SKM-1 (cell line): ENCODE measurements around the gene THAP6.
A peak's percentile ranks its signal among the peaks of the same experiment; 100 is the strongest.
"Not testable (repeated sequence)": the region's sequence is repeated elsewhere in the genome, so short reads cannot be mapped to it uniquely, and the experiment has no call there.

Experiments
- DNase-seq: peaks from one replicate; lab custom pipeline; 2025; ENCODE audit not compliant: unreplicated experiment; lab: John Stamatoyannopoulos, UW

The THAP6 gene, protein sequence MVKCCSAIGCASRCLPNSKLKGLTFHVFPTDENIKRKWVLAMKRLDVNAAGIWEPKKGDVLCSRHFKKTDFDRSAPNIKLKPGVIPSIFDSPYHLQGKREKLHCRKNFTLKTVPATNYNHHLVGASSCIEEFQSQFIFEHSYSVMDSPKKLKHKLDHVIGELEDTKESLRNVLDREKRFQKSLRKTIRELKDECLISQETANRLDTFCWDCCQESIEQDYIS

DNA sequence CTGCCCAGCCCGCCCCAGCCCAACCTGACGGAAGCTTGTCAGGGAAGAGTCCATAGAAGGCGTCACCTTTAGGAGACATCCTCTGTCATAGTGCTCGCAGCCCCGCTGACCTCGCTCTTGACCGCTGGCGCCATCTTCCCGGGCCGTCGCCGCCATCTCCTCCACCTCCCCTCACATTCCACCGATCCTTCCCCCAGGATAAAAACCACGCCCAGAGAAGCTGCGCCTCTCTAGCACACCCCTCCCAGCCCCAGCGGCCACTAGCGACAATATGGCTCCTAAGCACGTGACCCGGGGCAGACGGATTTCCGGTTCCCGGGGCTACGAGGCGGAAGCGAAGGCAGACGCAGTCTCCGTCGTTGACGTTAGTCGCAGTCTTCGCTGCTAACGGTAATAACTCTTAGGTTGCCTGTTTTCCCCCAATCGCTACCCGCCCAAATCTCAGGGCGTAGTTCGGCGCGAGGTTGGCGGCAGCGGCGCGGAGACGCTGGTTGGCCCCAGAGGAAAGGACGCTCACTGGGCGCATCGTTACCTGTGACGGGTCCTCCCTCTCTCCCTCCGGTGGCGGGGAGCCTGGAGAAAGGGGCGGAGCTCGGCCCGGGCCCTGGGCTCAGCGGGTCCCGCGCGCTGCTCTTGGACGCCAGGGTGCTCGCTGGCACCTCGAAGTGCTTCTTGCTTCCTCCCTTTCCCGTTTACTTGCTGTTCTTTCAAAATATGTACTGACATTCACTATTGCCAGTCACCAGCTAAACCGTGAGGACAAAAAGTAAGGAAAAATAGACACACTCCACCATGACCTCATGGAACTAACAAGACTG, at the start of gene THAP6, which contains the start of gene RCHY1:
Gene THAP6, plus strand, starts transcription at position 343 of the 818 bp plus-strand sequence. CDS start 980 bp downstream, outside the sequence.
Gene RCHY1, minus strand, starts transcription at position 273 of the 818 bp plus-strand sequence. Its CDS starts 117 bp downstream, at position 156.
- peak; percentile 92 for DNase-seq

DNA sequence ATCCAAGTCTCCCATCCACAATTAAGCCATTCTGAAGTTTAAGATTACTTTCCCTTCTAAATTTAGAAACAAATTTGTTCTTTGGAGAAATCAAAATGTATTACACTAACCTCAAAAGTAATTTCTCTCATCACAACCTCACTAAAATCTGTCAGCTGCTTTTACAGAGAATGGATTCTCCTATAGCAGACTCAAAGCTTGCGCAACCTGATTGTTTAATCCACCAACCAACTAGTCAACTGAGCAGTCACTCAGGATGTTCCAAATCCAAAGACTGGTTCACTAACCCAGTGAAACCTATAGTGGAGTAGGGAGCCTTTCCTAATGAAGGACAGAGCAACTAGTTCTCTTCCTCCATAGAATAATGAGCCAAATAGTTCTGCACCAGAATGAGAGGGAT, 44.4 kb upstream of the THAP6 start:
- DNase-seq = no peak

DNA sequence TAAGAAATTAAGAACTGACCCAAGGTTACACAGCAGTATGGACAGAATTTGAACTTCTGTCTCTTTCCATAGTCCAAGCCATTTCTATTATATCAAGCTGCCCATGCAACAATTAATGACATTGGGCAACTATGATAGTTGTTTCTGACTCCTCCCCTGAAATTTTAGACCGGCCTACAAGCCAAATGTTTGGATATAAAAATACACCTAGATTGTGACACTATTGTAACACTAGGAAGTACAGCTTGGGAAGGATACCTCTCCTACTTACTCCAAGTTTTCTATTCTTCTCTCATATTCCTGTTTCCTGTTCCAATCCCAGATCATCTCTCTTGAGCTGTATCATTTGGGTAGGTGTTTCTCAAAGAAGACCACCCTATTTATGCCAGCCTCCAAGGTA, 43.5 kb upstream of the THAP6 start:
- no peak for DNase-seq

DNA sequence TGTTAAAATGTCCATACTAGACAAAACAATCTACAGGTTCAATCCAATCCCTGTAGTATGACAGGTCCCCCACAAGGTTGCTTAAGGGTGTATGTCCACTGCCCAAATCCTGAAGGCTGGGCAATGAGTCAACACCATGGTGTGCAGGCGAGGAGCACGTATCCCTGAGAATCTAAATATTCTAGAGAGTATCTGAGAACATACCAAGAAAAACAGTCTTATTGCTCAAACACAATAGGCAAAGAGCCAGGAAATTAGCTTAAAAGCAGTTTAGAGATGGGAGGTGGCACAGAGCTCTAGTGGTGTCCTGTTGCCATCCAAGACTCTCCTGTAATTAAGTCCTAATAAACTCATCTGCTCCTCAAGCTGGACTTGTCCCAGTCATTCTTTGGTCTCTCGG, 37.1 kb upstream of the THAP6 start:
- no peak for DNase-seq

DNA sequence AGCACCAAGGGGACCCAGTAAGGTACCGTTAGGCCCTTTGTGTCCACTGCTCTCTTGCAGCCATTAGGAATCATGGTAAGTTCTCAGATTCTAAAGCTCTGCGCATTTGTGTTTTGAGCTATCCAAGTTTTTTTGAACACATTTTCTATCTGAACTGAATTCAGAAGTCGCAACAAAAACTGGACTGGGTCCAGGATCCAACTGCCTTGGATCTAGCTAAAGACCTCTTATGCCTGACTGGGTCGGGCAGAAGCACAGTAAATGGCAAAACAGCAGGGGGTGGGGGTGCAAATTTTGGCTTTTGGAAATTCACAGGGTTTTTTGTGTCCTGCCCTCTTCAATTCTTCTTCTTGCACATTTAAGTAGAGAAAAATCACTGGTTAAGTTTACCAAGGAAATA, 30.1 kb upstream of the THAP6 start:
- no peak for DNase-seq

DNA sequence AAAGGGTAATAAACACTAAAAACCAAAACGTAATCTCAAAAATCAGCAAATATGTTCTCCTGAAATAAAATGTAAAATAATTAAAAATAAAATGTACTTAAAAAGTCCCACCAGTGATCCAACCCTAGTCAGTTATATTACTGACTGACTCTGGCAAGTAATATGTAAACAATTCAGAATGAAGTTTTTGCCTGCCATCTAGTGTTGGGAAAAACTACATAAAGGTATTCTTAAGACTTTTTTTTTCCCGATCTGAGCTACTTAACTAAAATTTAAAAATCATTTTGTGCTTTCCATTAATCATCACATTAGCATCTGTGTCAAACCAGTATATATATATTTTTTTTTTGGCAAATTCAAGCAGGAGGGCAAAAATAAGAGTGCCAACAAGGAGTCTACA, 24.1 kb upstream of the THAP6 start:
- no peak for DNase-seq

DNA sequence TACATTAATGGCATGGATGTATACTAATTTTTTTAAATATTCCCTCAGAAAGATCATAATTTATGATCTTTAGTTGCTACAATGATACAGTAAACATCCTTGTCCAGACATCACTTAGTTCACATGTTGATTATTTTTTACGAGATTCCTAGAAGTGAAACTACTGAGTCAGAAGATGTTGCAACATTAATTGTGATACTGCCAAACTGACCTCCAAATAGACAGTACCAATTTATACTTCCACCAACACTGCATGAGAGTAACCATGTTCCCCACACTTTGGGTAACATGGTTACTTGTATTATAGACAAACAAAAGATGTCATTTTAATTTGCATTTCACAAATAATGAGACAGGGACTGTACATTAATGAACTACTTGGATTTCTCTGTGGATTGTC, 19.7 kb upstream of the THAP6 start:
- no peak for DNase-seq

DNA sequence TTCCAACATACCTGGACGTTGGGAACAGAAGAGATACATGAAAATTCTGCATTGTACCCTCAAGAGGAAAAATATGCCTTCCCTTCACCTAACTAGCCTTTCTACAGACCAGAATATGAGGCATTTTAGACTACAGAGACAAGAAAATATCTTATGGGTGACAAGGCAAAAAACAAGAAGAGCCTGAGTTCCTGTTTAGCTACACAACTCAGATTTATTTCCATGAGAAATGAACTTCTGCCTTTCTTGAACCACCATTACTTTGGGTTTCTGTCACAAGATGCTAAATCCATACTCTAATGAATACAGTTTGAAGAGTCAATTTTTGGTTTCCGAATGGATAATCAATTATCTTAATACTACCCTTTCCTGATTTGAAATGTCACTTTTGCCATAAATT, 18.8 kb upstream of the THAP6 start:
- DNase-seq = no peak

DNA sequence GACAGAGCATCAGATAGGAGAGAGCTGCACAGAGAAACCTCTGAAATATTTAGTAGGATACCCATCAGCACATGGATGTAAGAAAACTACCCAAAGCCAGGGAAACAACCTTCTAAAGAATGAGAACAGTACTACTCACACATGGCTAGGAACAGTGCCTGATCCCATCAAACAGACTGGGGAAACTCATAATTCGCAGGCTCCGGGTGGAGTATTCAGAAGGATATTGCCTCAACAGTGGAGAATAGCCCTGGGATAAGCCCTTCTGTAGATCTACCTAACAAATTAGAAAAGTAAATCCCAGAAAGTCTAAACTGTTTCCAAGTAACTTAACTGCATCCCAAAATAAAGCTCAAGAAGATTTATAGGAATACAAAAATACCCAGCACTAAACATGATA, 17.9 kb upstream of the THAP6 start:
- no peak for DNase-seq

DNA sequence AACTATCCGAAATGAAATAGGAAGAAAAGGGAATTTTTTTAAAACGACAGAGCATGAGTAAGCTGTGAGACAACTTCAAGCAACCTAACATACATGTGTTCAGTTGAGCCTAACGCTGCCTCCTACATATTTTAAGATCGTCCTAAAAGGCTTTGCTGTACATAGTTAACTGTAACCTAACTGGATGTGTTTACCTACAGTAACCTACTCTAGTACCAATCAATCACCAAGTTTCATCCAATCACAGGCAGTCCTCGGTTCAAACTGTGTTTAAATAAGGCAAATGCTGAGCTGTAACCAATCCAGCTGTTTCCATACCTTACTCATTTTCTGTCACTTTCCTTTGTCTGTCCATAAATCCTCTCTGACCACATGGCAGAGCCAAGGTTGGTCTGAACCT, 17.1 kb upstream of the THAP6 start:
- no peak for DNase-seq

DNA sequence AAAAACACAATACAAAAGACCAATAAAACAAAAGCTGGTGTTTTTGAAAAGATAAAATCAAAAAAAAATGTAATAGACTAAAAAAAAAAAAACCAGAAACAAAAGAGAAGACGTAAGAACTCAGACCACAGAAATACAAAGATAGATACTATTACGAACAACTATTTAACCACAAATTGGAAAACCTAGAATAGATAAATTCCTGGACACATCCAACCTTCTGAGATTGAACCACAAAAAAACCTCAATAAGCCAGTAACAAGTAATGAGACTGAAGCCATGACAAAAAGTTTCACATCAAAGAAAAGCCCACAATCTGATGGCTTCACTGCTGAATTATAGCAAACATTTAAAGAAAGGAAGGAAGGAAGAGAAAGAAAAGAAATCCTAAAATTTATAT, 16.2 kb upstream of the THAP6 start:
- no peak for DNase-seq

DNA sequence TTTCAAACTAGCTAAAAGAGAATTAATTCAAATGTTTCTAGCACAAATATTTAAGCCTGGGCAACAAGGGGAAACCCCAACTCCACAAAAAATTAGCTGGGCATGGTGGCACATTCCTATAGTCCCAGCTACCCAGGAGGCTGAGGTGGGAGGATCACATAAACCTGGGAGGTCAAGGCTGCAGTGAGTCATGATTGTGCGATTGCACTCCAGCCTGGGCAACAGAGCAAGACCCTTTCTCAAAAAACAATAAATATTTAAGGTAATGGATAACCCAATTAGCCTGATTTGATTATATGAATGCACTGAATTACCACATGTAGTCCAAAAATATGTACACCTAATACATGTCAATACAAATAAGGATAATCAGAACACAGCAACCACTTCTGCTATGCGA, 14.4 kb upstream of the THAP6 start:
- no peak for DNase-seq

DNA sequence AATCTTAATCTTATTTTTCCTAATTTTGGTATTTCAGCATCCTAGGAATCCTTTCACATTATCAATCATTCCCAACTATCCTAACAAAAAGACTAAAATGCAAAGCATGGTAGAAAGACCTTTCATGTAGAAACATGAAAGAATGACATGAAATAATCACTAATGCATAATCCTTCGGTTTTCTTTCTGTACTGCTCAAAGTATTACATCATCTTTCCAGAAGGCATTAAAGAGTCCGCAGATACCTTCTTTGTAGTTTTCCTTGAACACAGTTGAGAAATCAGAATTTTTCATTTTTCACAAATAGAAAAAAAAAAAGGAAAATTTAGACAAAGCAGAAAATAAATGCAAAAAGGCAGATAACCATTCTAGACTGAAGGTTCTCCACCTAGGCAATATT, 11.6 kb upstream of the THAP6 start:
- no peak for DNase-seq

DNA sequence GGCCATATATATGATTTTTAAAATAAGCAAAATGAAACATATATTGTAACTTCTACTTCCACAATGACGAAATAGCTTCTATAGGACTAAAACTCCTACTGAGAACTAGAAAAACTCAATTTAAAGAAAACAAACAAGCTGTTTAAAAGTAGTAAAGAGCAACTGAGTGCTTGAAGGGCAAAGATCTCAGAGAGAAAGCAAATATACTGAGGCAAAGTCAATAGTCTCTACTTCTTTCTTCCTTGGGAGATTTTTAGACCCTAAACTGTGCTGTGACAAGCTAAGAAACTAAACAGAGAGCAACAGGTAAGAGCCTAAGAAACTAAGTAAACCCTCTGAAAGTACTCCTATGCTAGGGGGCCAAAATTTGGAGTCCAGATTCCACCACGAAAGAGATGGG, 8.6 kb upstream of the THAP6 start:
- DNase-seq = no peak

DNA sequence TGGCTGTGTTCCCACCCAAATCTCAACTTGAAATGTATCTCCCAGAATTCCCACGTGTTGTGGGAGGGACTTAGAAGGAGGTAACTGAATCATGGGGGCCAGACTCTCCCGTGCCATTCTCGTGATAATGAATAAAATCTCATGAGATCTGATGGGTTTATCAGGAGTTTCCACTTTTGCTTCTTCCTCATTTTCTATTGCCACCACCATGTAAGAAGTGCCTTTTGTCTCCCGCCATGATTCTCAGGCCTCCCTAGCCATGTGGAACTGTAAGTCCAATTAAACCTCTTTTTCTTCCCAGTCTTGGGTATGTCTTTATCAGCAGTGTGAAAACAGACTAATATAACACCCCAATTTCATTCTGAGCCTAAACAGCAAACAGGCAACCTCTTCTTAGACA, 4.7 kb upstream of the THAP6 start:
- DNase-seq = not testable (repeated sequence)

DNA sequence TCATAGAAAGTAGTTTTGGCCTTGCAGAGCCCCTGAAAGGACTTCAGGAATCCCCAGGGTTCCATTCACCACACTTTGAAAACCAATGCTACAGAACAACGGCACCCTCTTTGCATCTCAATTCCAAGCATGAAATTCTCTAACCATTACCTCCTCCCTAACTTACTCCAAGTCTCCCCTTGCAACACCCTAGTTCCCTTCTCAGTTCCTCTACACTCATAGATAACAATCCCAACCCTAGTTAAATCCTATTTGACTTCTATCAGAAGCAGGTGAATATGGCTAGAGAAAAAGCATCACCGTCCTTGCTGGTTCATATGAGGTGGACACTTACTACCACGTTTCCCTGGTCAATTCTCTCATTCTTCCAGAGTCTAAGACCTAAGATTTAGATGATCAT, 2.4 kb upstream of the THAP6 start:
- DNase-seq = no peak

DNA sequence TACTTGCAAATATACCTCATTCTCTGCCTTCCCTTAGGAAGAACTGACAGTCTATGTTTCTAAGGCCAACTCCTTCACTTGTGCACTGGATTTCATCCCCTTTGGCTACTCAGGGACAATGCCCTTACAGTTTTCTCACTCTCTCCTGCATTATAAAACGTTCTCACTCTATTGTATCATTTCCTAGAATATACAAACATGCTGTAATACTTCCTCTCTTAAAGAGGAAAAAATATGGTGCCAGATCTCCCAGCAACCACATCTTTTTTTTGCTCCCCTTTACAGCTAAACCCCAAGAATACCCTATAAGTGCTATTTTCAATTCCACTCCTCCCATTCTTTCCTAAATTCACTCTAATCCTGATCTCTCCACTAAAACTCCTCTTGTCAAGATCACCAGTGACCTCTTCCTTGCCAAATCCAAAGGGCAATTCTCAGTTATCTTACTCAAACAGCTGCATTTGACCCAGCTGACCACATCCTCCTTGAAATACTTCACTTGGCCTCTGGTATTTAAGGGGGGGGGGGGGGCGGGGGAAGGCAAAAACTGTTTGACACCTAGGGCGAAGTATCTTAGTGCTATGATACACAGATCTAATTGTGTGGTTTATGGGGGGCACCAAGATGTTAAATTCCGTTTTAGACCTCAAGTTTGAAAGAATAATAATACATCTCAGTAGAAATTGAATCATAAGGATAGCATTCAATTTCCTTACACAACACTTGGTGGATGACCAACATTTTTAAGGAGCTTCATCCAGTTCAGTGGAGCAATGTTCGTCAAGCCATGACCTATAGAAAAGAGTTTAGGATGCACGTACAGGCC, 1.7 kb upstream of the THAP6 start:
- peak; percentile 81 for DNase-seq

DNA sequence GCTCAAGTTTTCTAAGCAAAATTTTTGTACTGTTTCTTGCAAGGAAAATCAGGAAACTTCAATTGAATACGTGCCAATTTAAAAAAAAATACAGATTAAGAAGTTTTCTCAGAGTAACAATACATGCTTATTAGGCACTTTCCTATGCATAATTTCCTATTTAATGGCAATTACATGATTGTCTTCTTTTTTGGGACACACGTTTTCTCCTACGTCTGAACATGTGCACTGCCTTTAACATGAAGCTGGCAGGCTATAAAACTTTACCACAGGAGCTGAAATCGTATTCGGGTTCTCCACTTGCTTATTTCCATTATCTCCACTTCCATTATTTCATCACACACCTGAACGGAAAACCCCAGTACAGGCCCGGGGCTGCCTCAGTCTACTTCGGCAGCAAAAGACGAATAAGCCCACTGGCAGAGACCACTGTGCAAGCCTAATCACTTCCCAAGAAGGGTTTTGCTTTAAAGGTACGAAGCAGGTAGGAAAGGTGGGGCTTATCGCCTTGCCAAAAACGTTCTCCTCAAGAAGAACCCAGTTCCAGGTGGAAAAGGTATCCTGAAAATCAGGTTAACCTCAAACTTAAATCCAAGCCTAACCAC, 645 bp upstream of the THAP6 start:
- DNase-seq = no peak

DNA sequence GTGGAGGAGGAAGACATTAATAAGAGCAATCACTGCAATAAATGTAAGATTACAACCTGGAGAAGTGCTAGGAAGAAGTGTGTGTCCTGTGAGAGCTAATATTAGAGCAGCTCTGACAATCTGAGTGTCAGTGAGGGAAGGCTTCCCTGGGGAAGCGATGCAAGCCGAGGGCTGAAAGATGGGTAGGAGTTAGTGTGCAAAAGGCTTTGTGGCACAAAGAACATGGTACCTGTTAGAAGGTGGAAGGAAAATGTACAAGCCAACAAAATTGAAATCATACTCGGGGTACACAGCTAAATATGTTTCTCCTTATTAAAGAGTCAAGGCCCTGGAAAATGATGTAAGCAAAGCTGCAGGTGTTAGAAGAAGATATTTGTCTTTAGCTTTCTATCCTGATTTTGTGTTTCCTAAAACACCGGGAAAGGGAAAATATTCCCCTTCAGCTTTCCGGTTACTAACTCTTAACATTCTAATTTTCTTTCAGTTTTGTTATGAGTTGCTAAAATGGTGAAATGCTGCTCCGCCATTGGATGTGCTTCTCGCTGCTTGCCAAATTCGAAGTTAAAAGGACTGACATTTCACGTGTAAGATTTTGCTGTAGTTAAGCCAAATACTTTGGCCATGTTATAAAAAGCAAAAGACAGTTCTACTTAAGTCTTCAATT, 808 bp downstream of the THAP6 start:
- DNase-seq = no peak

DNA sequence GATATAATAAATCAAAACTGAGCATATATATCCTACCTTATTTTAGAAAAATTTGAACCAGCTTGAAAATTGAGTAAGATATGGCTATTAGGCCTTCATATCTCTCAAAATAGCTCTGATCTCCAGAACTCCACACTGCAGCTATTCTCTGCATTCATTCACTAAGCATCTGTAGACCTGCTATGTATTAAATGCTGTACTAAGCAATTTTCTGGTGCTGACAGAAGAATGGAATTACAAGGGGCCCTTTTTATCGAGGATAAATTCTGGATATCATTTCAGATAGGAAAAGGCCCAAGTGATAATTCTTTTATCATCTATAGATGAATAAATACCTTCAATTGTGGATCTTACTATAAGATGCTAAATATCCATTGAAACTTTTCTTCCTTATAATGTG, 1.9 kb downstream of the THAP6 start:
- no peak for DNase-seq

DNA sequence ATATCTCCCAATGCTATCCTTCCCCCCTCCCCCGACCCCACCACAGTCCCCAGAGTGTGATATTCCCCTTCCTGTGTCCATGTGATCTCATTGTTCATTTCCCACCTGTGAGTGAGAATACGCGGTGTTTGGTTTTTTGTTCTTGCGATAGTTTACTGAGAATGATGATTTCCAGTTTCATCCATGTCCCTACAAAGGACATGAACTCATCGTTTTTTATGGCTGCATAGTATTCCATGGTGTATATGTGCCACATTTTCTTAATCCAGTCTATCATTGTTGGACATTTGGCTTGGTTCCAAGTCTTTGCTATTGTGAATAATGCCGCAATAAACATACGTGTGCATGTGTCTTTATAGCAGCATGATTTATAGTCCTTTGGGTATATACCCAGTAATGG, 5.2 kb downstream of the THAP6 start:
- not testable (repeated sequence) for DNase-seq
